Measurements from ENCODE around the gene ZKSCAN1. TPM values are rescaled to one million over a fixed set of nuclear protein-coding genes. Genes with fewer than 3 reads are reported as not detected.

Gene ZKSCAN1
- total RNA-seq, 1 experiment from 2014 or later, result 19.4 TPM

DNA sequence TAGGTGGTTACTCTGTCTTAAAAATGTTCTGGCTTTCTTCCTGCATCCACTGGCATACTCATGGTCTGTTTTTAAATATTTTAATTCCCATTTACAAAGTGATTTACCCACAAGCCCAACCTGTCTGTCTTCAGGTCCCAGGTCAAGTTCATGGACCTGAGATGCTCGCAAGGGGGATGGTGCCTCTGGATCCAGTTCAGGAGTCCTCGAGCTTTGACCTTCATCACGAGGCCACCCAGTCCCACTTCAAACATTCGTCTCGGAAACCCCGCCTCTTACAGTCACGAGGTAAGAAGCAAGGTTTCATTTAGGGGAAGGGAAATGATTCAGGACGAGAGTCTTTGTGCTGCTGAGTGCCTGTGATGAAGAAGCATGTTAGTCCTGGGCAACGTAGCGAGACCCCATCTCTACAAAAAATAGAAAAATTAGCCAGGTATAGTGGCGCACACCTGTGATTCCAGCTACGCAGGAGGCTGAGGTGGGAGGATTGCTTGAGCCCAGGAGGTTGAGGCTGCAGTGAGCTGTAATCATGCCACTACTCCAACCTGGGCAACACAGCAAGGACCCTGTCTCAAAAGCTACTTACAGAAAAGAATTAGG, 8.7 kb downstream of the ZKSCAN1 start:
- in situ Hi-C loops (cut with HindIII; ENCODE audit: low sequenced_read_pairs), result no loop called here

DNA sequence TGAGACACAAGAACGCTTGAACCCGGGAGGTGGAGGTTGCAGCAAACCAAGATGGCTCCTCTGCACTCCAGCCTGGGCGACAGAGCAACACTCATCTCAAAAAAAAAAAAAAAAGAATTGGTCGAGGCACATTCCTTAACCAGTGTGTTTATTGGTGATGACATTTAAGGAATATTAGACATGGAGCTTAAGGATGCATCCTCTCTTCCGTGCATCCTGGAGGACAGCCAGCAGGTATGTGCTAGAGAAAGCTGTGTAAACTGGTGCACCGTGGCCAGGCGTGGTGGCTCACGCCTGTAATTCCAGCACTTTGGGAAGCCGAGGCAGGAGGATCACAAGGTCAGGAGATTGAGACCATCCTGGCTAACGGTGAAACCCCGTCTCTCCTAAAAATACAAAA, 11.8 kb downstream of the ZKSCAN1 start:
- in situ Hi-C loops (cut with HindIII; ENCODE audit: low sequenced_read_pairs), result no loop called here
- no peak for DNase-seq (ENCODE audit: low spot score)

More for the DNA sequence above, 8.7 kb downstream of the ZKSCAN1 start:
- DNase-seq (ENCODE audit: low spot score), result no peak

GRCh38 chr7:100029596-100029995, 14.2 kb downstream of the ZKSCAN1 start:
- DNase-seq (ENCODE audit: low spot score), result no peak
- in situ Hi-C loops (cut with HindIII; ENCODE audit: low sequenced_read_pairs), result no loop called here

DNA sequence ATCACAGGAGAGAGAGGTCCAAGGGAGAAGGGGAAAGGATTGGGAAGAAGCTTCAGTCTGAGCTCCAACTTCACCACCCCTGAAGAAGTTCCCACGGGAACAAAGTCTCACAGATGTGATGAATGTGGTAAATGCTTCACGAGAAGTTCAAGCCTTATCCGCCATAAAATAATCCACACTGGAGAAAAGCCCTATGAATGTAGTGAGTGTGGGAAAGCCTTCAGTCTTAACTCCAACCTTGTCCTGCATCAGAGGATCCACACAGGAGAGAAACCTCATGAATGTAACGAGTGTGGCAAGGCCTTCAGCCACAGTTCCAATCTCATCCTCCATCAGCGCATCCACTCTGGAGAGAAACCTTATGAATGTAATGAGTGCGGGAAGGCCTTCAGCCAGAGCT, 18.1 kb downstream of the ZKSCAN1 start:
- DNase-seq (ENCODE audit: low spot score), result no peak

GRCh38 chr7:100034871-100035510, 19.6 kb downstream of the ZKSCAN1 start:
- no peak for DNase-seq (ENCODE audit: low spot score)

More for the DNA sequence above, 18.1 kb downstream of the ZKSCAN1 start:
- in situ Hi-C loops (cut with HindIII; ENCODE audit: low sequenced_read_pairs), result no loop called here

GRCh38 chr7:100035876-100036275, 20.5 kb downstream of the ZKSCAN1 start:
- in situ Hi-C loops (cut with HindIII; ENCODE audit: low sequenced_read_pairs), result no loop called here
- DNase-seq (ENCODE audit: low spot score), result no peak

More at GRCh38 chr7:100034871-100035510, 19.6 kb downstream of the ZKSCAN1 start:
- in situ Hi-C loops (cut with HindIII; ENCODE audit: low sequenced_read_pairs), result no loop called here

GRCh38 chr7:100038326-100038725, 22.9 kb downstream of the ZKSCAN1 start:
- DNase-seq (ENCODE audit: low spot score), result no peak
- in situ Hi-C loops (cut with HindIII; ENCODE audit: low sequenced_read_pairs), result no loop called here

- in situ Hi-C loops (cut with HindIII; ENCODE audit: low sequenced_read_pairs), result no loop called here
- no peak for DNase-seq (ENCODE audit: low spot score)
These were observed 25.2 kb downstream of the ZKSCAN1 start for GRCh38 chr7:100040575-100040974.

- no peak for DNase-seq (ENCODE audit: low spot score)
- in situ Hi-C loops (cut with HindIII; ENCODE audit: low sequenced_read_pairs), result no loop called here
These were observed 29.3 kb downstream of the ZKSCAN1 start for GRCh38 chr7:100044718-100045117.

DNA sequence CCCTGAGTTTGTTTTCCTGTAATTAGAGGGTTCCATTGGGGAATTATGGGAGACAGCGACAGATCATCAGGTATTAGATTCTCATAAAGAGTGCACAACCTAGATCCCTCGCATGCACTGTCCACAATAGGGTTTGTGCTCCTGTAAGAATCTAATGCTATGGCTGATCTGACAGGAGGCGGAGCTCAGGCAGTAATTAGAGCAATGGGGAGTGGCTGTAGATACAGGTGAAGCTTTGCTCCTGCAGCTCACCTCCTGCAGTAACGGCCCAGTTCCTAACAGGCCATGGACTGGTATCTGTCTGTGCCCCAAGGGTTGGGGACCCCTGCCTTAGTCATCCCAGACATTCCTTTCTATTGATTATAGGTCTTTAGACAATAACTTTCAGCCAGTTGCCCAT, 33.3 kb downstream of the ZKSCAN1 start:
- in situ Hi-C loops (cut with HindIII; ENCODE audit: low sequenced_read_pairs), result no loop called here
- no peak for DNase-seq (ENCODE audit: low spot score)

DNA sequence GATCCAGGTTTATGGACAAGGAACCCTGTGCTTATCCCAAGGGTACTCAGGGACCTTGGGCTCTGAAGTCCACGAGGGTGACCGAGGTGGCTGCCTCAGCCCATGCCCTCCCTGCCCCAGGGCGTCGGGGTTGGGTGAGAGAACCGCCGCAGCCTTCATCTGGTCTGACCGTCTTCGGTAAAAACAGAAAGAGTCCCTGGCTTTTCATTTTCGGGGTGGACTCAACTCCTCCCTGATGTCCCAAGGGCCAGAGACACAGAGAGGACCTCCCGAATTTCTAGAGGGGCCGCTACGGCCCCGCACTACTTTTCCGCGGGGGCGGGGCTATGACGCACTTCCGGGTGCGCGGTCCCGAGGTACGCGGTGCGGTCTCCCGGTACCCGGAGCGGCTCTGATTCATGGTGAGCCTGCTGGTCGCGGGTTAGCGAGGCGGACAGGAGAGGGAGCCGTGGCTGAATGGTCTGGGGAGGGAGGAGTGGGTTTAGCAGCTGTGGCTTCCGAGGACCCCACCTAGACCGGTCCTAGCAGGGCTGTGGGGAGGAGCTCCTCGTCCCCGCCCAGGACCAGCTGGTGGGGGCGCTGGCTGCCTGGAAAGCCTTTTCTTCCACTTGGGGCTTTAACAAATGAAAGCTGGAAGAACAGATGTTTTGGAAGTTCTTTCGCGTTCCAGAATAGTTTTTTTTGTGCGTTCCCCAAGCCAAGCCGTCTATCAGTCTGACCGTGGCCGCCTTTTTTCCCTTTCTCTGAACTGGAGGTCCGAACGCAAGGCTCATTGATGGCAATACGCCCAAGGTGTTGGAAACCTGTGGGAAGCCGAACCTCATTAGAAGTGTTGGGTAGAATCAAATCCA, 34.3 kb downstream of the ZKSCAN1 start, which contains the start of gene ZSCAN21:
Gene ZSCAN21, plus strand, starts transcription at position 334 of the 851 bp plus-strand sequence. CDS start 7,233 bp downstream, outside the sequence.
- peak; percentile 90 for DNase-seq (ENCODE audit: low spot score)
- in situ Hi-C loops (cut with HindIII; ENCODE audit: low sequenced_read_pairs), result no loop called here

DNA sequence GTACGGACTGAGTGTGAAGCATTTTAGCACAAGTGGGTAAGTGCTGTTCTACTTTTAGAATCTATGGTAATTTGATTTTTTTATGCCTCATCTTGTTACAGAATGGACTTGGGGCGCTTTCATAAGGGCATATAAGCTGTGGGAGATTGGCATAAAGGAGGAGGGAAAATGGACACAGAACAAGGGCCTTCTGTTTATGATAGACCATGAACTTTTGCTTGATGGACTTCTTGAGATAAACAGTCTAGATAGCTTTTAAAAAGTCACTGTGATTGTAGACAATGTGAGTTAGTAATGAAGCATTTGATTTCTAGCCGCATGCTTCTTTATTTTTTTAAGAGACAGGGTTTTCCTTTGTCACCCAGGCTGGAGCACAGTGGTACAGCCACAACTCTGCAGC, 36.2 kb downstream of the ZKSCAN1 start:
- no peak for DNase-seq (ENCODE audit: low spot score)

DNA sequence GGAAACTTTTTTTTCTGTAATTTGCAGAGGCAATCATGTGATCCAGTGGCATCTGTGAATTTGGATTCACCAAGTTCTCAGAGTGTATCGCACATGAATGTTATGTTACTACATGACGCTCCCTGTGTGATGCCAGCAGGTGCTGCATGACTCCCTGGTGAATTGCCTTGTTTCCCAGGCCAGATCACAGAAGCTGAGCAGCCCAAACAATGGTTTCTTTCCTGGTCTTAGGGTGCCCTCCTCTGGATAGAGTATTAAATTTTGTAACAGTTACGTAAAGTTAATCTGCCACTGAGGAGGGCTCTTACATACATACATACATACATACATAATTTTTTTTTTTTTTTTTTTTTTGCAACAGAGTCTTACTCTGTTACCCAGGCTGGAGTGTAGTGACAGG, 37.8 kb downstream of the ZKSCAN1 start:
- peak; percentile 53 for DNase-seq (ENCODE audit: low spot score)
- in situ Hi-C loops (cut with HindIII; ENCODE audit: low sequenced_read_pairs), result no loop called here

More for the DNA sequence above, 36.2 kb downstream of the ZKSCAN1 start:
- in situ Hi-C loops (cut with HindIII; ENCODE audit: low sequenced_read_pairs), result no loop called here

DNA sequence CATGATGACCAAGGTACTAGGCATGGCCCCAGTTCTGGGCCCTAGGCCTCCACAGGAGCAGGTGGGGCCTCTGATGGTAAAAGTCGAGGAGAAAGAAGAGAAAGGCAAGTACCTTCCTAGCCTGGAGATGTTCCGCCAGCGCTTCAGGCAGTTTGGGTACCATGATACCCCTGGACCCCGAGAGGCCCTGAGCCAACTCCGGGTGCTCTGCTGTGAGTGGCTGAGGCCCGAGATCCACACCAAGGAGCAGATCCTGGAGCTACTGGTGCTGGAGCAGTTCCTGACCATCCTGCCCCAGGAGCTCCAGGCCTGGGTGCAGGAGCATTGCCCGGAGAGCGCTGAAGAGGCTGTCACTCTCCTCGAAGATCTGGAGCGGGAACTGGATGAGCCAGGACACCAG, 41.6 kb downstream of the ZKSCAN1 start:
- in situ Hi-C loops (cut with HindIII; ENCODE audit: low sequenced_read_pairs), result no loop called here
- DNase-seq (ENCODE audit: low spot score), result no peak

- DNase-seq (ENCODE audit: low spot score), result no peak
- in situ Hi-C loops (cut with HindIII; ENCODE audit: low sequenced_read_pairs), result no loop called here
These were observed 43.9 kb downstream of the ZKSCAN1 start for GRCh38 chr7:100059251-100059739.

DNA sequence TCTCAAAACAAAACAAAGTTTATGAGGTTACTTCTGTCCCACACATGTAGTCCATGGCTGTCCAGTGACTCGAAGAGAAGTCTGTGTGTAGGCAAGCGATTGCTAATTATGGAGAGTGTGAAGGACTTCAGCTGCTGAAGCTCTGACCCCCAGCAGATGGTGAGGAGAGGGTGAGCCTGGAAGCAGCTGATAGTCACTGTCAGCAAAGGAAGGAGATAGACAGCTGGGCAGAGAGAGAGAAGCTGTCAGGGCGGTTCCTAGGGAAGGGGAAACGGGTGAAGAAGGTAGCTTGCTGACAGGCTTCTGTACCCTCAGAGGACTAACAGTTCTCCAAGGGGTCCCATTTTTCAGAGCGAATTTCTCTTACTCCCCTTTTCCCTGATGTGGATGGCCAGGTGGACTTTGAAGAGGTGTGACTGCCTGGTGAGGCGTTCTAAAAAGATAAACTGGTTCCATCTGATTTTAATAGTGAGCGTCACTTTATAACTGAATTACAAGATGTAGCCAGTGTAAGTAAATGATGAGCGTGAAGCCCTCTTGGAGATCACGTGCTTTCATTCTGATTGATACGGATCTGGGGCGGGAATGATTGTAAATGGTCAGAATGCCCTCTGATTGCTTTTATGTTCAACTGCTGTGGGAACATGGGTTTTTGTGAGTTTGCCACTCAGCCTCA, 46.3 kb downstream of the ZKSCAN1 start:
- no peak for DNase-seq (ENCODE audit: low spot score)
- in situ Hi-C loops (cut with HindIII; ENCODE audit: low sequenced_read_pairs), result no loop called here

- in situ Hi-C loops (cut with HindIII; ENCODE audit: low sequenced_read_pairs), result no loop called here
- DNase-seq (ENCODE audit: low spot score), result no peak
These were observed 48.0 kb downstream of the ZKSCAN1 start for GRCh38 chr7:100063376-100063775.

DNA sequence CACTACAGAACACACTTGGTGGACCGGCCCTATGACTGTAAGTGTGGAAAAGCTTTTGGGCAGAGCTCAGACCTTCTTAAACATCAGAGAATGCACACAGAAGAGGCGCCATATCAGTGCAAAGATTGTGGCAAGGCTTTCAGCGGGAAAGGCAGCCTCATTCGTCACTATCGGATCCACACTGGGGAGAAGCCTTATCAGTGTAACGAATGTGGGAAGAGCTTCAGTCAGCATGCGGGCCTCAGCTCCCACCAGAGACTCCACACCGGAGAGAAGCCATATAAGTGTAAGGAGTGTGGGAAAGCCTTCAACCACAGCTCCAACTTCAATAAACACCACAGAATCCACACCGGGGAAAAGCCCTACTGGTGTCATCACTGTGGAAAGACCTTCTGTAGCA, 48.8 kb downstream of the ZKSCAN1 start:
- no peak for DNase-seq (ENCODE audit: low spot score)
- in situ Hi-C loops (cut with HindIII; ENCODE audit: low sequenced_read_pairs), result no loop called here

- in situ Hi-C loops (cut with HindIII; ENCODE audit: low sequenced_read_pairs), result no loop called here
- DNase-seq (ENCODE audit: low spot score), result no peak
These were observed 50.2 kb downstream of the ZKSCAN1 start for GRCh38 chr7:100065452-100066186.
